OCI-LY1 (cell line): ENCODE results near the gene PFN2.
"Not testable (repeated sequence)": the region's sequence is repeated elsewhere in the genome, so short reads cannot be mapped to it uniquely, and the experiment has no call there.

Experiments used
- CTCF ChIP-seq: fragments of 200-600 bp; sonication (generic), shearing (Covaris generic); IDR thresholded peaks from 2 replicates; pipeline ENCODE4 v1.5.1; 2017; ENCODE audit warnings: mild to moderate bottlenecking, antibody characterized with exemption, low read length, moderate library complexity, mixed read lengths
- EZH2 ChIP-seq: fragments of 200-600 bp; sonication (generic), shearing (Covaris generic); IDR thresholded peaks from 2 replicates; pipeline ENCODE4 v1.8.0; 2017; ENCODE audit warnings: borderline replicate concordance, mixed run types, mild to moderate bottlenecking, antibody characterized with exemption, low read length, moderate library complexity, mixed read lengths

DNA sequence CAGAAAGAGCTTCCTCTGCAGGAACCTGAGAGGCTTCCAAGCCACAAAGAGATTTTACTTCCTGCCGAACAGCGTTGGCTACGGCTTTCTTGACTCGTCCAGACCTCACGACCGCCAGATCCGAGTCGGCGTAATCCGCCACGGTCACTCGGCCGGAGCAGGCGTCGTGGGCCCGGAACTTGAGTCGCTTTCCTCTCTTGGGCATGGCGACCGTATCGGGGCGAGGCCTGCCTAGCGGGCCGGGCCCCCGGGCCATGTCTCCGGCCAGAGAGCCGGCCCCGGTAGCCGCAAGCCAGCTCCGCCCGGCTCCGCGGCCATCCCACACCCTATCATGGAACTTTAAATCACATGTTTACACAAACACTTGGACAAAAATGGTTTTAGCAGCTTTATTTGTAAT, 12.4 kb upstream of the PFN2 start:
- not testable (repeated sequence) for TF ChIP-seq EZH2, CTCF
